NCI-H82 (cell line): ENCODE data around the gene PNMA6F.
"Not testable (repeated sequence)": the region's sequence is repeated elsewhere in the genome, so short reads cannot be mapped to it uniquely, and the experiment has no call there.

Experiments used
- DNase-seq: peaks from one replicate; lab custom pipeline; 2025; lab: John Stamatoyannopoulos, UW

PNMA6F gene

DNA sequence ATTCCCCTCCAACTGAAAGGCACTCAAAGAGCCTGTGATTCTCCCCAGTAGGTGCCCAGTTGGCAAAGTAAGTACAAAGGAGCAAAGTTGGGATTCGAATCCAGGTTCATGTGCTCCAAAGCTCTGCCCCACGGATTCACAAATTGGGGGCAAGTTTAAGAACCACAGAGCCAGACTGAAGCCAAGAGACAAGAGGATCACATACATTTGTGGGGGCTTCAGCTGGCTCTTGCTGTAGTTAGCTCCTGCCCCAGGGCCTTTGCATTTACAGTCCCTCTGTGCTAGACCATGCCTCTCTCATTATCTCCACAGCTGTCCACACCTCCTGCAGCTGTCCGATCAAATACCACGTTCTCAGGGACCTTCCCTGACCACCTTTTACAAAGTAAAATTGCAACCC lies 18.8 kb downstream of the PNMA6F start:
- DNase-seq, result no peak

DNA sequence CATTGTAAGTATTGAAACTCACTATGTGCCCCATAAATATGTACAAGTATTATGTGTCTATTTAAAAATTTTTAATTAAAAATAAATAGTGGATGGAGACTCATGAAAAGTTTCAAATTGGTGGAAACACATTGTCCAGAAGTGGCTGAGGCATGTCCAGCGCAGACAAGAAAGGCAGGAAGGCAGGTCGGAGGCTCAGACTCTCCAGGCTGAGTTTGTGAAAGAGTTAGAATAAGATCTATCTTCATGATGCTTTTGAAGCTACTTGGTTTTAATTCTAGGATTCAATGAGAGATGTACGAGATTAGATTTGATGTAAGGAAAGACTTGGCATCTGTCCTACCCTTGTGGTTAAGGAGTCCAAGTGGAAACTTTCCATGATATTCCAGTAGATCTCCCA lies 19.8 kb downstream of the PNMA6F start:
- DNase-seq, result no peak

DNA sequence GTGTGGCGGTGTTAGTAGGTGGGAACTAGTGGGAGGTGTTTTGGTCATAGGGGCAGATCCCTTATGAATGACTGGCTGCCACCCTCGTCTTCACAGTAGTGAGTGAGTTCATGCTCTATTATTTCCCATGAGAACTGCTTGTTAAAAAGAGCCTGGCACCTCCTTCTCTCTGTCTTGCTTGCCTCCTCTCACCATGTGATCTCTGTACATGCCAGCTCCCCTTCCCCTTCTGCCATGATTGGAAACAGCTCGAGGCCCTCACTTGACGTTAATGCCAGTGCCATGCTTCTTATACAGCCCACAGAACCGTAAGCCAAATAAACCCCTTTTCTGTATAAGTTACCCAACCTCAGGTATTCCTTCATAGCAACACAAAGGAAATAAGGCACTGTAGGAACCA lies 21.7 kb downstream of the PNMA6F start:
- DNase-seq, result no peak

DNA sequence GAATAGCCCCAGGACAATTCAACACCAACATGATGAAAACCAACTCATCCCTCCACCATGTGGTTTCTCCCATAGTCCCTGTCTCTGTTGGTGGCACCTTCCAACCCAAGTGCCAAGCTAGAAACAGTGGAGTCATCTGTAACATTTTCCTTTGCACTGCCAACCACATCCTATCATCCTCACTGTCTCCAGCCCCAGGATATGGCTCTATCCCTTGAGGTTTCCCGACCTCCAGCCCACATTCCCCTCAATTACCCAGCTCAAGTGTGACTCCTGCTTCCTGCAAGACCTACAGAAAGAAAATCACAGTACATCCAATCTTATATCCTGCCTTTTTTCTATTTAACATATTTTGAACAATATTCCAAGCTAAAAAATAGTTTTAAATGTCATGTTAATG lies 24.2 kb downstream of the PNMA6F start:
- DNase-seq, result no peak

DNA sequence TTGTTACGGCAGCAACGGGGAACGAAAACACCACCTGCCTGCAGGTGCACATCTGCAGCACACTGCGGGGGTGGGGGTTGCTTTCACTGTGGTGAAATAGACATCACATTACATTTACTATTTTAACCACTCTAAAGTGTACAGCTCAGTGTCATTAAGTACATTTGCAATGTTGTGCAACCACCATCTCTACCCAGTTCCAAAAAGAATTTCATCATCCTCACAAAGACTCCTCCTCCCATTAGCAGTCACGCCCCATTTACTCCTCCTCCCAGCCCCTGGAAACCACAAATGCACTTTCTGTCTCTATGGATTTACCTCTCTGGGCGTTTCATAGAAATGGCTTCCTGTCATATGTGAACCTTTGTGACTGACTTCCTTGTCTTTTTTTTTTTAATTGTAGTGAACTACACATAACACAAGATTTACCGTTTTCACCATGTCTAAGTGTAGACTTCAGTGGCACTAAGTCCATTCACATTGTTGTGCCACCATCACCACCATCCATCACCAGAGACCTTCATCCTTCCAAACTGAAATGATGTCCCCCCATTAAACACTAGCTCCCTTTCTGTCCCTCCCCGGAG lies 28.0 kb downstream of the PNMA6F start:
- DNase-seq, result not testable (repeated sequence)

DNA sequence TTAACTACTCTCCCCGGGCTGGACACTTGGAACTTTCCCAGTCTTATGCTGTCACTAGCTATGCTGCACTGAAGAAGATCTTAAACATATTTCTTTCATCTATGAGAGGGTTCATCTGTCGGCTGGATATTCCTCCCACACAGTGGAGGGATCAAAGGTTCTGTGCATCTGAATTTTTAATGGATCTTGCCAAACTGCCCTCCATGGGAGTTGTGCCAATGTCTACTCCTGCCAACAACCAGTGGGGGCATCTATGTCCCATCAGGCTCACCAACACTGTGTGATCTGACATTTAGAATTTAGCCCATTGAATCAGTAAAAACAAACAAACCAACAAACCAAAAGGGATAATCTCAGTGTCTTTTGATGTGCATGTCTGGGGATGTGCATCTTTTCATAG lies 32.8 kb downstream of the PNMA6F start:
- not testable (repeated sequence) for DNase-seq

DNA sequence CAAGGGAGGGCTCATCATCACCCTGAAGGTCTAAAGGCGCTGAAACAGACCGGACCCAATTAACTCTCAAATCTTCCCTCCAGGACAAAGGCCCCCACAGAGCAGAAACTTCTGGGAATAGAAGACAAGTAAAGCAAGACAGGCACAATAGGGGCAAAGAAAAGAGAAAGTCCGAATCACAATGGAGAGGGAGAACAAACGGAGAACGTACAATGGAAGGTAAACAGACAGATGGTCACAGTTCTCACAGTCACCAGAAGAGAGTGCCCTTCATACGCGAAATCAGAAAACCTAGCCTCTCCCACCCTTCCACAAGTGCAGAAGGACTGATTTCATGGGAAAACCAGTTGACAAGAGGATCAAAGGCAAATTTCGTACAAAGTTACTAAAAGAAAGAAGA lies 35.9 kb downstream of the PNMA6F start:
- not testable (repeated sequence) for DNase-seq

DNA sequence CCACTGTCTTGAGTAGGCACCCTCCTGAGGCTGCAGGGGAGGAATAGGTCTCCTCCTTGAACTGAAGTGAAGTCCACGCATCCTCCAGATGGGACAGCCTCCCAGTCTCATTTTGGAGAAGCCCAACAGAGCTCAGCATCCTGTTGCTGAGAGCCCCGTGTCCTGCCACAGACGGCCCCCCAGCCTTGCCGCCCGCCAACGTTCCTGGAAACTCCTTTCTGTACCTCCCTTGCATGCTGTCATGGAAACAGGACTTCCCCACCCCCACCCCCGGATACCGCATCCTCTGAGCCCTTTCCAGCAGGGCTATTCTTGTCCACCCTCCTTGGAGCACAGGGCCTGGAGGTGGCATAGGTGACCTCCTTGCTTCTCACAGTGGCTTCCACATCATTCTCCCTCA lies 37.6 kb downstream of the PNMA6F start:
- DNase-seq, result not testable (repeated sequence)

DNA sequence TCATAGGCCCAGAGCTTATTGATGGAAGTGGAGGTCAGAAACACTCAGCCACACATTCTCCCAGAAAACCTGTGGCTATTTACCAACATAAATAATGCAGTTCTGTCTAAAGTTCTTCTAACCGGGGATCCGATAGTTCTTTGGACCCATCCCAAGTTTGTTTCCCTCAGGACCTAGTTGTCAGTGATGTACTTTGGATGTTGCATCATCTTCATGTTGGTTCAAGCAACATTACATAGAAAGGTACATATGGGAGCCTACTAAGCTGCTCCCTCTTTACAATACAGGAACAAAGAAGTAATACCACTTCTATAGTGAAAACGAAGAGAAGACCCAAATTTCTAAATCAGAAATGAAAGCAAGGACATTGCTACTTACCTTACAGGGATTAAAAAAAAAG lies 39.8 kb downstream of the PNMA6F start:
- DNase-seq, result not testable (repeated sequence)

DNA sequence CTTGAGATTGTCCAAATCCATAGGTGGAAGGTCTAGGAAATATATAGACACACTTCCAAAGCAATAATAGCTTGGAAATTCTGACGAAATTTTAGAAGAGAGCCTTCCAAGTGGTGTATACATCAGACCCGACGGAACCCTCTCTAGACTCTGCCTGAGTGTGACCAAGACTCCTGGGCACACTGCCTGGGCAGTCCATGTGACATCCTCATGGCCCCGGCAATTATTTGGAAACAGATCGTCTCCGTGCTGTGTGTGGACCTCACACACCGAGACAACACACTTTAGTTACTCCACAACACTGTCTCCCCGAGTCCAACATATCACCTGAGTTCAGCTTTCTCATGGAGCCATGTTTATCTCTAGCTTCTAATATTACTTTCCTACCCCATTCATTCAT lies 42.3 kb downstream of the PNMA6F start:
- not testable (repeated sequence) for DNase-seq

DNA sequence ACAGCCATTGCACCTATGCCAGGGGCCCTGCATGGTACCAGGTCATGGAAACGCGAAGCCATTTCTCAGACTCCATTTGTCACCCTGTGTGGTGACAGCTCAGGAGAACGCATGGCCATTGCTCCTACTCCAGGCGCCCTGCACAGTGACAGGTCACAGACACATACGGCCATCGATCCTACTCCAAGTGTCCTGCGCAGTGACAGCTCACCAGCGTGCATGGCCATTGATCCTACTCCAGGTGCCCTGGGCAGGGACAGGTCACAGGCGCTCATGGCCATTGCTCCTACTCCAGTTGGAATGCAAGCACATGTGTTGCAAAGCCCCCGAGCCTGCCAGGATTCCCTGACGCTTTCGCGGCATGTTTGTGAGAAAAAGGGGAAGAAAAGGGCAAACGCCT lies 45.5 kb downstream of the PNMA6F start:
- DNase-seq, result not testable (repeated sequence)

DNA sequence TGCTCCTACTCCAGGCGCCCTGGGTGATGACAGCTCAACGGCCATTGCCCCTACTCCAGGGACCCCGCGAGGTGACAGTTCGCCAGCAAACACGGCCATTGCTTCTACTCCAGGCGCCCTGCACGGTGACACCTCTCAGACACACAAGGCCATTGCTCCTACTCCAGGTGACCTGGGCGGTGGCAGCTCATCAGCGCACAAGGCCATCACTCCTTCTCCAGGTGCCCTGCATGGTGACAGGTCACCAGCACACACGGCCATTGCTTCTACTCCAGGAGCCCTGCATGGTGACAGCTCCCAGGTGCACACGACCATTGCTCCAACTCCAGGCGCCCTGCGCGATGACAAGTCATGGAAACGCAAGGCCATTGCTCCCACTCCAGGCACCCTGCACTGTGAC lies 46.1 kb downstream of the PNMA6F start:
- DNase-seq, result not testable (repeated sequence)

DNA sequence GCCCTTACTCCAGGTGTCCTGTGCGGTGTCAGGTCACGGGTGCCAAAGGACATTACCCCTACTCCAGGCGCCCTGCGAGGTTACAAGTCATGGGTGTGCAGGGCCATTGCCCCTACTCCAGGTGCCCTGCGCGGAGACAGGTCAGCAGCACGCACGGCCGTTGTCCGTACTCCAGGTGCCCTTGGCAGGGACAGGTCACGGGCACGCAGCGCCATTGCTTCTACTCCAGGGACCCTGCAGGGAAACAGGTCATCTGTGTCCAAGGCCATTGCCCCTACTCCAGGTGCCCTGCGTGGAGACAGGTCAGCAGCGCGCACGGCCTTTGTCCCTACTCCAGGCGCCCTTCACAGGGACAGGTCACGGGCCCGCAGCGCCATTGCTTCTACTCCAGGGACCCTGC lies 49.0 kb downstream of the PNMA6F start:
- DNase-seq, result not testable (repeated sequence)

DNA sequence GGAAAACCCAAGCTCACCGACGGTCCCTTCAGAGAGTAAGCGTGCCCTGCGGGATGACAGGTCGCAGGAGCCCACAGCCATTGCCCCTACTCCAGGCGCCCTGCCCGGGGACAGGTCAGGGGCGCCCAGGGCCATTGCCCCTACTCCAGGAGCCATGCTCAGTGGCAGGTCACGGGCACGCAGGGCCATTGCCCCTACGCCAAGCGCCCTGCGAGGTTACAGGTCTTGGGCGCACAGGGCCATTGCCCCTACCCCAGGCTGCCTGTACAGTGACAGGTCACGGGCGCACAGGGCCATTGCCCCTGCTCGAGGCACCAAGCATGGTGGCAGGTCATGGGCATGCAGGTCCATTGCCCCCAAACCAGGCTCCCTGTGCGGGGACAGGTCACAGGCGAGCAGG lies 49.5 kb downstream of the PNMA6F start:
- not testable (repeated sequence) for DNase-seq
